ENCODE measurements around the gene RAP1GAP2. TPM values are rescaled to one million over a fixed set of nuclear protein-coding genes. Genes with fewer than 3 reads are reported as not detected.

Gene RAP1GAP2
- polyA plus RNA-seq, 1 of the 3 experiments (the other 2 are of a cell fraction) = 22.0 TPM

GRCh38 chr17:2883544-2884213 is 87.4 kb downstream of the RAP1GAP2 start:
- Histone ChIP-seq H3K4me3 (ENCODE audit: low read depth in 2 of 2, low read length in 1 of 2) (no peak overlapping the region), H3K9me2 (no peaks in the 10 kb centered on the region), H3K9me3 (no peaks in the 10 kb centered on the region), H3K27ac (ENCODE audit: low read depth in 2 of 2, low read length in 1 of 2) (peak overlapping the region; percentile 31 to 44), H3K4me2 (peak overlapping the region; percentile 9; the same call in 1 of the 2 replicates), H4K20me1 (ENCODE audit: insufficient read depth) (peaks cover 22% of the 10 kb centered on the region), H2AFZ (ENCODE audit: low read depth) (peak overlapping the region; percentile 71; the same call in 1 of the 2 replicates), H3F3A (replicated peaks; ENCODE audit: insufficient read depth) (peaks cover 4% of the 10 kb centered on the region), H3K79me2 (ENCODE audit: insufficient read depth) (peaks cover 89% of the 10 kb centered on the region), H3K36me3 (replicated peaks in 1 of 2; ENCODE audit: control insufficient read depth in 1 of 2, insufficient read depth in 2 of 2, low read length in 1 of 2) (no peaks in the 10 kb centered on the region), H3K9ac (no peak overlapping the region), H3K4me1 (ENCODE audit: control insufficient read depth in 1 of 2, insufficient read depth in 2 of 2, low read depth in 1 of 2, low read length in 1 of 2) (peaks cover 4 to 21% of the 10 kb centered on the region in 2 experiments; a peak in 1 of 4 replicates), H3K27me3 (ENCODE audit: insufficient read depth) (no peaks in the 10 kb centered on the region)
- ChIA-PET CTCF (interaction anchor here (0.6 to 1.3 kb wide), 2 partner anchors 16 to 165 kb away, joined by 3 to 4 read pairs; no protein-coding TSS in a partner anchor), POLR2A (no interaction called here)
- WGBS (ENCODE audit: low lambda C conversion rate) = 57% methylated on average over 9 of the region's 10 CpGs
- TF ChIP-seq MEF2A (IDR thresholded peaks at IDR 0.05; ENCODE audit: borderline replicate concordance, low read depth) = no peak
- TF ChIP-seq MAX (IDR thresholded peaks at IDR 0.05; ENCODE audit: low read depth) = peak; percentile 75; the same call in 1 of the 2 replicates
- peak; percentile 93 for TF ChIP-seq PBX3 (IDR thresholded peaks at IDR 0.05)
- no peak for TF ChIP-seq RFX5 (IDR thresholded peaks at IDR 0.05; ENCODE audit: low read length)
- TF ChIP-seq FOSL2 (IDR thresholded peaks at IDR 0.05; ENCODE audit: borderline replicate concordance, low read depth) = peak; percentile 79
- TF ChIP-seq TCF12 (IDR thresholded peaks at IDR 0.05) = peak; percentile 30; the same call in 1 of the 2 replicates
- TF ChIP-seq NRF1 (IDR thresholded peaks at IDR 0.05; ENCODE audit: low read depth, low read length) = no peak
- DNase-seq = peak; percentile 56

- H3K9me2 ChIP-seq = no peaks in the 10 kb centered on the region
- H4K20me1 ChIP-seq (ENCODE audit: insufficient read depth) = peaks cover 17% of the 10 kb centered on the region
- ChIA-PET CTCF (interaction anchor here (1.2 to 1.5 kb wide), 3 partner anchors 32 to 44 kb away, joined by 3 to 7 read pairs (median 4); no protein-coding TSS in a partner anchor), POLR2A (interaction anchor here (1.7 kb wide), 1 partner anchor 31 kb away, joined by 7 read pairs; no protein-coding TSS in a partner anchor)
- no peak overlapping the region for H3K4me2 ChIP-seq
- H3K9me3 ChIP-seq = no peaks in the 10 kb centered on the region
- TF ChIP-seq POLR2AphosphoS5 (IDR thresholded peaks at IDR 0.05; ENCODE audit: low read depth, low read length) (no peak), RCOR1 (IDR thresholded peaks at IDR 0.05; ENCODE audit: low read length) (0 out of 2 replicates have a peak, but pooled peaks have one; percentile 32), EP300 (IDR thresholded peaks at IDR 0.05; ENCODE audit: borderline replicate concordance in 1 of 2, low read depth in 1 of 2, low read length in 1 of 2) (peak in 1 of 2 experiments; percentile 53; a peak in 1 of 4 replicates)
- H3K79me2 ChIP-seq (ENCODE audit: insufficient read depth) = peaks cover 93% of the 10 kb centered on the region
- H3K36me3 ChIP-seq (replicated peaks in 1 of 2; ENCODE audit: control insufficient read depth in 1 of 2, insufficient read depth in 2 of 2, low read length in 1 of 2) = peaks cover 0 to 4% of the 10 kb centered on the region in 2 experiments
- H3K27ac ChIP-seq (ENCODE audit: low read depth in 2 of 2, low read length in 1 of 2) = peak overlapping the region in 1 of 2 experiments; percentile 65; a peak in 2 of 4 replicates
- 73% methylated on average over 9 of the region's 9 CpGs for WGBS (ENCODE audit: low lambda C conversion rate)
- peak; percentile 67 for DNase-seq
- H3K27me3 ChIP-seq (ENCODE audit: insufficient read depth) = no peaks in the 10 kb centered on the region
- peaks cover 4 to 34% of the 10 kb centered on the region in 2 experiments; a peak in 1 of 4 replicates for H3K4me1 ChIP-seq (ENCODE audit: control insufficient read depth in 1 of 2, insufficient read depth in 2 of 2, low read depth in 1 of 2, low read length in 1 of 2)
- H2AFZ ChIP-seq (ENCODE audit: low read depth) = no peak overlapping the region
- no peak overlapping the region for H3K9ac ChIP-seq
- H3F3A ChIP-seq (replicated peaks; ENCODE audit: insufficient read depth) = peaks cover 4% of the 10 kb centered on the region
- no peak overlapping the region for H3K4me3 ChIP-seq (ENCODE audit: low read depth in 2 of 2, low read length in 1 of 2)
Observed at GRCh38 chr17:2885733-2886132, 89.5 kb downstream of the RAP1GAP2 start.

Data from SK-N-SH (cell line).